Activated CD4-positive, alpha-beta T cell treated with anti-CD3 and anti-CD28 coated beads, Interleukin-2, amount 10 ng/mL, durations not matched to agents 24 days and 14 days (primary cell): Measurements from ENCODE around the gene EMID1. TPM values are rescaled to one million over a fixed set of nuclear protein-coding genes. Genes with fewer than 3 reads are reported as not detected.

ENCODE experiments used
- DNase-seq: peaks from one replicate; pipeline ENCODE4 v3.0.0; 2022
- H3K27ac Mint-ChIP-seq: one replicate; pipeline ENCODE4 v1.8.0; 2022; ENCODE audit warnings: mild to moderate bottlenecking, mixed read lengths
- H3K27me3 Mint-ChIP-seq: one replicate; pipeline ENCODE4 v1.8.0; 2022; ENCODE audit warnings: mixed read lengths
- H3K36me3 Mint-ChIP-seq: one replicate; pipeline ENCODE4 v1.8.0; 2022; ENCODE audit warnings: low read depth, mild to moderate bottlenecking, mixed read lengths
- H3K4me1 Mint-ChIP-seq: one replicate; pipeline ENCODE4 v1.8.0; 2021; ENCODE audit warnings: mixed read lengths
- H3K4me3 Mint-ChIP-seq: one replicate; pipeline ENCODE4 v1.8.0; 2022; ENCODE audit warnings: mild to moderate bottlenecking, moderate library complexity, mixed read lengths
- H3K9me3 Mint-ChIP-seq: one replicate; pipeline ENCODE4 v1.8.0; 2021; ENCODE audit warnings: mixed read lengths
- intact Hi-C: fragments of 100-400 bp; cut with micrococcal nuclease; formaldehyde crosslinking; loops from one replicate; pipeline ENCODE4 v1.15.1; 2023
- total RNA-seq: library from RNA; stranded (reverse); gene quantifications from 2 replicates; pipeline ENCODE4 v1.2.3, GENCODE V29; 2022

EMID1 gene
- total RNA-seq, 1 donor from 2014 or later, result not detected

DNA sequence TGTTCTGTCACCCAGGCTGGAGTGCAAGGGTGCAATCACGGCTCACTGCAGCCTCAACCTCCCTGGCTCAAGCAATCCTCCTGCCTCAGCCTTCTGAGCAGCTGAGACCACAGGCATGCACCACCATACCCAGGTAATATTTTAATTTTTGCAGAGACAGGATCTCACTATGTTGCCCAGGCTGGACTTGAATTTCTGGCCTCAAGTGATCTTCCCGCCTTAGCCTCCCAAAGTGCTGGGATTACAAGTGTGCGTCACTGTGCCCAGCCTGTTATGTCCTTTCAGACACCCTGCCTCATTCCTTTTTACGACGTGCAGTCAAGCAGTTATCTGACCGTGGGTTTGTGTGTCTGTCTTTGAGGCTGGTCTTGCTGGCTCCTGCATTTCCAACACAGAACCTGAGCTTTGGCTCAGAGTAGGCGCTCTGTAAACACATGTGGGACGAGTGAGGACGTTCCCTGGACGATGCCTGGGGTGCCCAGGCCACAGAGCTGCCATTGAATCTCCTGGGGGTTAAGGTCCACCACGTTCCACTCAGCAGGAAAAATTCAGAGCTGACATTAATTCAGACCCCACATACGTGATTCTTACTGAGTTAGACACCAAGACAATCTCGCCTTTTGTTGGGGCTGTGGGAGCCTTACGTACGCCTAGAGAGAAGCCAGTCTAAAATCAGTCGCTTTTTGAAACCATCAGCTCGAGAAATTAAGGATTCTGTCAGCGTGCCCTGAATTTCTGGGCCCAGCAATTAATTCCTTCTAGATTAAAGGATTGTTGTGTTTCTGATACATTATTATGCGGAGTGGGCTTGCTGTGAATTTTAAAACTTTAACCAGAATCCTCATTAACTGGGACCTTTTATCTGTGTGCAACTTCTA lies 21.5 kb upstream of the EMID1 start:
- DNase-seq, result no peak
- intact Hi-C loops, result no loop called here
- Mint-ChIP-seq H3K36me3 (no peaks in the 10 kb centered on the region), H3K27me3 (peaks cover 9% of the 10 kb centered on the region), H3K4me3 (no peak overlapping the region), H3K9me3 (no peaks in the 10 kb centered on the region), H3K4me1 (no peaks in the 10 kb centered on the region), H3K27ac (no peak overlapping the region)

DNA sequence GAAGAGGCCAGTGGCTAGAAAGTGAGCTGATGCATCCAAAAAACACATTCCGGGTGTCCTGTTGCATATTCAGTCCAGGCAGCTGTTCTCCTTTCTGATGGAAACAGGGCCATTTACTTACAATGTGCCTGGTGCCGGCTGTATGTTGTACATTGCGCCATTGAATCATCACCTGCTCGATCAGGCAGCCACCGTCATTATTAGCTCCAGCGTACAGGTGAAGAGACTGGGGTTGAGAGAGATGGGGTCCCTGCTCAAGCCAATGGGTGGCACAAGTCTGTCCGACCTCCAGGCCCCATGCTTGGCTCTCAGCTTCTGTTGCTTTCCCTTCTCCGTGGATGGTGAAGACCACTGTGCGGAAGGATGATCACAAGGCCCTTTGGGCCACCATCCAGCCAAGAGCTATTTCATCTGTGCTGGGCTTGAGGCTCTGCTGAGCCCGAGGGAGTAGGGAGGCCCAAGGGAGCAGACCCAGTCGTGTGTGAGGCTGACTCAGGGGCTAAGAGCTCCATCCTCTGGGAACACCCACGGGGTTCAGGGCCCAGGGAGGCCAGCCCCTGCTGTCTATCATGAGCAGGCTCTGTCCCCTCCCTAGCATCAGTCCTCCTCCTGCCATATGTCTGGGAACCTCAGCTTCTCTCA lies 20.7 kb upstream of the EMID1 start:
- Mint-ChIP-seq H3K36me3 (no peaks in the 10 kb centered on the region), H3K4me1 (no peaks in the 10 kb centered on the region)

GRCh38 chr22:29186302-29186701 lies 19.4 kb upstream of the EMID1 start:
- H3K4me1 Mint-ChIP-seq, result no peaks in the 10 kb centered on the region
- intact Hi-C loops, result no loop called here
- peaks cover 8% of the 10 kb centered on the region for H3K27me3 Mint-ChIP-seq
- no peaks in the 10 kb centered on the region for H3K9me3 Mint-ChIP-seq
- DNase-seq, result no peak
- H3K27ac Mint-ChIP-seq, result no peak overlapping the region
- H3K4me3 Mint-ChIP-seq, result no peak overlapping the region
- no peaks in the 10 kb centered on the region for H3K36me3 Mint-ChIP-seq

More for the DNA sequence above, 20.7 kb upstream of the EMID1 start:
- Mint-ChIP-seq H3K27me3 (peaks cover 10% of the 10 kb centered on the region), H3K27ac (no peak overlapping the region), H3K9me3 (no peaks in the 10 kb centered on the region), H3K4me3 (no peak overlapping the region)
- no peak for DNase-seq
- intact Hi-C loops, result no loop called here

GRCh38 chr22:29187831-29188230 lies 17.9 kb upstream of the EMID1 start:
- H3K36me3 Mint-ChIP-seq, result no peaks in the 10 kb centered on the region
- peaks cover 5% of the 10 kb centered on the region for H3K27me3 Mint-ChIP-seq
- no peaks in the 10 kb centered on the region for H3K4me1 Mint-ChIP-seq
- no peak overlapping the region for H3K27ac Mint-ChIP-seq
- H3K4me3 Mint-ChIP-seq, result no peak overlapping the region
- no peak for DNase-seq
- intact Hi-C loops, result no loop called here
- H3K9me3 Mint-ChIP-seq, result no peaks in the 10 kb centered on the region

DNA sequence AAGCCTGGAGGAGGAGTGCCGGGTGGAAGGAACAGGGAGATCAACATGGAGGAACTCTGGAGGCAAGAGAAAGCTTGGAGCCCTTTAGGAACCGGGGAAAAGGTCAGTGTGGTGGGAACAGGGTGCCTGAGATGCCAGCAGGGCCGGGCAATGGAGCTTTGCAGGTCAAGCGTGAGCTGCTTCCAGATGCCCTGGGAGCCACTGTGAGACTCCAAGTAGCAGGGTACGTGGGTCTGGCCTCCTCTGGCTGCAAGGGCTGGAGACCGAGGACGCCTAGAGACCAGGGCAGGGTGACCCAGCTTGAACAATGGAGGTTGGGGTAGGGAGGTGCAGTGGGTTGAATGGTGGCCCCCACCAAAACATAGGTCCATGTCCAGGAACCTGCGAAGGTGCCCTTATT lies 15.6 kb upstream of the EMID1 start:
- Mint-ChIP-seq H3K4me3 (no peak overlapping the region), H3K4me1 (no peaks in the 10 kb centered on the region), H3K27ac (no peak overlapping the region), H3K27me3 (peaks cover 7% of the 10 kb centered on the region), H3K36me3 (no peaks in the 10 kb centered on the region), H3K9me3 (no peaks in the 10 kb centered on the region)
- no peak for DNase-seq
- intact Hi-C loops, result no loop called here

DNA sequence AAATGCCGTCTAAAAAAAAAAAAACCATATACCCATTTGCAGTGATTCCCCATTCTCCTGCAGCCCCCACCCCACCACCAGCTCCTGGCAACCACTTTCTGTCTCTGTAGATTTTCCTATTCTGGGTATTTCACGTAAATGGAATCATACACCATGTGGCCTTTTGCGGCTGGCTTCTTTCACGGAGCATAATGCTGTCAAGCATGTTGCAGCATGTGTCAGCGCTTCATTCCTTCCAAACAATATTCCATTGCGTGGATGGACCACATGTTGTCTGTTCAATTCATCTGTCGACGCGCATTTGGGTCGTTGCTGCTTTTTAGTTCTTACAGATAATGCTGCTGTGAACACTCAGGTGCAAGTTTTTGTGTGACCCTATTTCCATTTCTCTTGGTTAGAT lies 14.8 kb upstream of the EMID1 start:
- Mint-ChIP-seq H3K36me3 (no peaks in the 10 kb centered on the region), H3K4me1 (no peaks in the 10 kb centered on the region), H3K9me3 (no peaks in the 10 kb centered on the region), H3K27me3 (peaks cover 8% of the 10 kb centered on the region), H3K27ac (no peak overlapping the region), H3K4me3 (no peak overlapping the region)
- no peak for DNase-seq
- intact Hi-C loops, result no loop called here

DNA sequence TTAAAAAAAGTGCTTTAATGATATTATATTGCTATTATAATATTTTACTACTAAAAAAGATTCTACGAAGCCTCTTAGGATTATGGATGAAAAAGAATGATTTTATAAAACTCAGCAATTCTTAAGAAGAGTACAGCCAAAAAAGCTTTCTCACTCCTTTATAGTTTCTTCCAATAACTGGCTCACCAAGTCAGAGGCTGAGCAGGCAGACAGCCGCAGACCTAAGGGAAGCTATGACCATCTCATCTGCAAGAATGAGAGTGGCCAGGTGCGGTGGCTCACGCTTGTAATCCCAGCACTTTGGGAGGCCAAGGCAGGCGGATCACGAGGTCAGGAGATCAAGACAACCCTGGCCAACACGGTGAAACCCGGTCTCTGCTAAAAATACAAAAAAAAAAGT lies 12.7 kb upstream of the EMID1 start:
- intact Hi-C loops, result no loop called here
- H3K27me3 Mint-ChIP-seq, result peaks cover 18% of the 10 kb centered on the region
- H3K4me1 Mint-ChIP-seq, result no peaks in the 10 kb centered on the region
- H3K4me3 Mint-ChIP-seq, result no peak overlapping the region
- no peak for DNase-seq
- no peaks in the 10 kb centered on the region for H3K36me3 Mint-ChIP-seq
- no peak overlapping the region for H3K27ac Mint-ChIP-seq
- H3K9me3 Mint-ChIP-seq, result no peaks in the 10 kb centered on the region

- H3K27me3 Mint-ChIP-seq, result peaks cover 21% of the 10 kb centered on the region
- no peak overlapping the region for H3K27ac Mint-ChIP-seq
- DNase-seq, result no peak
- intact Hi-C loops, result no loop called here
- no peaks in the 10 kb centered on the region for H3K4me1 Mint-ChIP-seq
- no peak overlapping the region for H3K4me3 Mint-ChIP-seq
- no peaks in the 10 kb centered on the region for H3K9me3 Mint-ChIP-seq
- H3K36me3 Mint-ChIP-seq, result no peaks in the 10 kb centered on the region
These were observed 11.5 kb upstream of the EMID1 start for GRCh38 chr22:29194184-29194583.

DNA sequence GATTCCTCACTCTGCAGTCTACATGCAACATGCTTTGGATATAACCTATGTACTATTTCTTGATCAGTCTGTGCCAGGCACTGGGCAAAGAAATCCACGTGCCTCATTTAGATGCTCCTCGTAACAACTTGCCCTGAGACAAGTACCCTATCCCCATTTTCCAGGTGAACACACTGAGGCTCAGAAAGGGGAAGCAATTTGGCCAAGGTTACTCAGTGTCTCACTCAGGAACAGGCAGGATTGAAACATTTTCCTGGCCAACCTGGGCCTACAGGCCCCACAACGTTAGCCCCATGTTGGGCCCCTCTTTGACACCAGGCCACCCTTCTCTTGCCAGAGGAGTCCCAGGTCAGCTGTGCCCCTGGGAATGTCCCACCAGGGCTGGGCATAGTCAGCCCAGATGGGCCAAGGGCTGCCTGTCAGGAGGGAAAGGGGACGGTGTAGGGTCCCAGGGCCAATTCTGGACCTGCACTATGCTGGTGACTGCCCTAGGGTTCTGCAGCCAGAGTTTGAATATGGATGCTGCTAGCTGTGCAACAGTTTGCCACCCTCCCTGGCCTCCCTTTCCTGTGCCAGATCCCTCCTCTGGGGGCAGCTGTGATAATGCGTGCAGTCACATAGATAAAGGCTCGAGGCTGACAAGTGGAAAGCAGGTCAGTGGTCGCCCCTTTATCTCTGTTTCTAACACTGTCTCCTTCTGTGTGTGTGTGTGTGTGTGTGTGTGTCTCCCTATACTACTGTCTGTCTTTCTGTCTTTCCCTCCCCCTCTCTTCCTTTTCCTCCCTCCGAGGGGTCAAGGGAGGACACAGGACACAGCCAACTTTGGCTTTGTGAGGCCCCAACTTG lies 10.4 kb upstream of the EMID1 start:
- H3K27ac Mint-ChIP-seq, result no peak overlapping the region
- intact Hi-C loops, result no loop called here
- H3K4me3 Mint-ChIP-seq, result no peak overlapping the region
- peaks cover 24% of the 10 kb centered on the region for H3K27me3 Mint-ChIP-seq
- no peak for DNase-seq
- no peaks in the 10 kb centered on the region for H3K36me3 Mint-ChIP-seq
- no peaks in the 10 kb centered on the region for H3K4me1 Mint-ChIP-seq
- no peaks in the 10 kb centered on the region for H3K9me3 Mint-ChIP-seq

DNA sequence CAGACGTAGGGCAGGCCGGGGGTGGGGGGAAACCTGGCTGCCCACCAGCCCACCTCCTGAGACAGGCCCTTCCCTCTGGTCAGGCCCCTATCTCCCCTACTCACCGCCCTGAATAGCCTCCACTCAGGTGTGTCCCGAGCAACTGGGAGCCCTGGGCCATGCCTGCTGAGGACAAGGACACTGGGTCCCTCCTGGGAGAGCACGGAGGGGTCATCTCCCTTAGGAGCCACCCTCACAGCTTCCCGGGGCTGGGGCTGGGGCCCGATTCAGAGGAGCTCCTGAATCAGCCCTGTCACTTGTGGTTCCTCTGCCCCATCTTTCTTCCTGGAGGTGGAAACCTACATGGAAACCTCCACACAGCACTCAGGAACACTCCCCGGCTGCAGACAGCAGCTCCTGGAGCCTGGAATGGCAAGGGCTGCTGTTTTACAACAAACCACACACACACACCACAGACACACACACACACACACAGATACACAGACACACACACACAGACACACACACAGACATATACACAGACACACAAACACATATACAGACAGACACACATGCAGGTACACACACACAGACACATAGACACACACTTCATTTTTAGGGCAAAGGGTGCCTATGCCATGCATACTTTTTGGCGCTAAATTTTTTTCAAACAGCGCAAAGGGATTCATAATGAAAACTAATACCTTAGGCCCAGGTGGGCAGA lies 9.6 kb upstream of the EMID1 start:
- no peak overlapping the region for H3K27ac Mint-ChIP-seq

GRCh38 chr22:29197096-29197495 lies 8.6 kb upstream of the EMID1 start:
- H3K36me3 Mint-ChIP-seq, result no peaks in the 10 kb centered on the region
- no peak for DNase-seq
- no peaks in the 10 kb centered on the region for H3K9me3 Mint-ChIP-seq
- H3K27ac Mint-ChIP-seq, result no peak overlapping the region
- peaks cover 3% of the 10 kb centered on the region for H3K4me1 Mint-ChIP-seq
- no peak overlapping the region for H3K4me3 Mint-ChIP-seq
- H3K27me3 Mint-ChIP-seq, result peaks cover 35% of the 10 kb centered on the region
- intact Hi-C loops, result no loop called here

More for the DNA sequence above, 9.6 kb upstream of the EMID1 start:
- H3K36me3 Mint-ChIP-seq, result no peaks in the 10 kb centered on the region
- intact Hi-C loops, result no loop called here
- DNase-seq, result no peak
- H3K4me1 Mint-ChIP-seq, result no peaks in the 10 kb centered on the region
- no peak overlapping the region for H3K4me3 Mint-ChIP-seq
- H3K27me3 Mint-ChIP-seq, result peaks cover 30% of the 10 kb centered on the region
- H3K9me3 Mint-ChIP-seq, result no peaks in the 10 kb centered on the region

GRCh38 chr22:29198240-29198639 lies 7.5 kb upstream of the EMID1 start:
- Mint-ChIP-seq H3K27ac (no peak overlapping the region), H3K9me3 (no peaks in the 10 kb centered on the region), H3K36me3 (no peaks in the 10 kb centered on the region), H3K4me3 (no peak overlapping the region), H3K4me1 (peaks cover 10% of the 10 kb centered on the region), H3K27me3 (peaks cover 35% of the 10 kb centered on the region)
- DNase-seq, result no peak
- intact Hi-C loops, result no loop called here

GRCh38 chr22:29199702-29200400 lies 5.8 kb upstream of the EMID1 start:
- peaks cover 13% of the 10 kb centered on the region for H3K4me1 Mint-ChIP-seq
- intact Hi-C loops, result no loop called here

More at GRCh38 chr22:29199702-29200400, 5.8 kb upstream of the EMID1 start:
- Mint-ChIP-seq H3K4me3 (no peak overlapping the region), H3K27me3 (peaks cover 46% of the 10 kb centered on the region), H3K9me3 (no peaks in the 10 kb centered on the region), H3K36me3 (no peaks in the 10 kb centered on the region), H3K27ac (no peak overlapping the region)
- no peak for DNase-seq
